ENCODE measurements around the gene CEMIP2. TPM values are rescaled to one million over a fixed set of nuclear protein-coding genes. Genes with fewer than 3 reads are reported as not detected.

Gene CEMIP2
- total and polyA plus RNA-seq, 12 donors, result 4.7 to 34.9 (median 9.6) TPM

GRCh38 chr9:71681104-71681707, 87.1 kb downstream of the CEMIP2 start:
- no peak for DNase-seq
- H3K4me1 ChIP-seq, result peaks cover 0 to 90% (median 40%) of the 10 kb centered on the region in 9 donors
- 54 to 74% methylated on average over 1 of the region's 1 CpG for WGBS, 2 donors

GRCh38 chr9:71680189-71680980, 87.9 kb downstream of the CEMIP2 start:
- ATAC-seq (peak in 3 of 8 donors; percentile 12 to 36 (median 17)), DNase-seq (no peak)
- intact Hi-C loops (cut with DNase I), result loop anchor here in 1 of 10 donors (10.0 kb wide), 1 partner anchor 46 kb away; no protein-coding TSS in a partner anchor
- H3K27ac ChIP-seq, result peak overlapping the region in 5 of 10 donors; percentile 6 to 82 (median 40)
- 47 to 54% methylated on average over 5 of the region's 5 CpGs for WGBS, 2 donors
- no peaks in the 10 kb centered on the region for H3K27me3 ChIP-seq
- H3K9me3 ChIP-seq, result peaks cover 0 to 8% (median 0%) of the 10 kb centered on the region in 11 donors
- H3K4me1 ChIP-seq, result peaks cover 0 to 90% (median 40%) of the 10 kb centered on the region in 9 donors
- no peak for TF ChIP-seq CTCF (IDR thresholded peaks at IDR 0.05)
- H3K36me3 ChIP-seq, result peaks cover 0 to 18% (median 0%) of the 10 kb centered on the region in 9 donors
- H3K4me3 ChIP-seq, result no peak overlapping the region

More at GRCh38 chr9:71681104-71681707, 87.1 kb downstream of the CEMIP2 start:
- Histone ChIP-seq H3K36me3 (peaks cover 0 to 25% (median 0%) of the 10 kb centered on the region in 9 donors), H3K4me3 (no peak overlapping the region), H3K9me3 (peaks cover 0 to 1% (median 0%) of the 10 kb centered on the region in 11 donors), H3K27ac (peak overlapping the region in 5 of 10 donors; percentile 6 to 82 (median 40)), H3K27me3 (no peaks in the 10 kb centered on the region)
- ATAC-seq, result no peak
- TF ChIP-seq CTCF (IDR thresholded peaks at IDR 0.05), result no peak
- intact Hi-C loops (cut with DNase I), result loop anchor here in 1 of 10 donors (10.0 kb wide), 1 partner anchor 46 kb away; no protein-coding TSS in a partner anchor

GRCh38 chr9:71678999-71679398, 89.3 kb downstream of the CEMIP2 start:
- peaks cover 0 to 10% (median 0%) of the 10 kb centered on the region in 9 donors for H3K36me3 ChIP-seq
- H3K4me3 ChIP-seq, result no peak overlapping the region
- peaks cover 0 to 81% (median 32%) of the 10 kb centered on the region in 9 donors for H3K4me1 ChIP-seq
- no peak for TF ChIP-seq CTCF (IDR thresholded peaks at IDR 0.05)
- DNase-seq (no peak), ATAC-seq (no peak)
- intact Hi-C loops (cut with DNase I), result no loop called here
- peak overlapping the region in 2 of 10 donors; percentile 58 to 82 for H3K27ac ChIP-seq
- H3K27me3 ChIP-seq, result no peaks in the 10 kb centered on the region
- peaks cover 0 to 8% (median 0%) of the 10 kb centered on the region in 11 donors for H3K9me3 ChIP-seq
- 45 to 56% methylated on average over 3 of the region's 3 CpGs for WGBS, 2 donors

- Histone ChIP-seq H3K4me3 (no peak overlapping the region), H3K27me3 (no peaks in the 10 kb centered on the region), H3K4me1 (peaks cover 0 to 71% (median 30%) of the 10 kb centered on the region in 9 donors), H3K9me3 (peaks cover 0 to 8% (median 0%) of the 10 kb centered on the region in 11 donors), H3K27ac (peak overlapping the region in 6 of 10 donors; percentile 13 to 82 (median 48)), H3K36me3 (peaks cover 0 to 4% (median 0%) of the 10 kb centered on the region in 9 donors)
- ATAC-seq (no peak), DNase-seq (no peak)
- no peak for TF ChIP-seq CTCF (IDR thresholded peaks at IDR 0.05)
- intact Hi-C loops (cut with DNase I), result no loop called here
- WGBS, 2 donors, result 95 to 100% methylated on average over 1 of the region's 1 CpG
Measured at GRCh38 chr9:71677209-71677608, 91.1 kb downstream of the CEMIP2 start.
